D341Med (cell line): Measurements from ENCODE around the gene OTOP1.
"Not testable (repeated sequence)": the region's sequence is repeated elsewhere in the genome, so short reads cannot be mapped to it uniquely, and the experiment has no call there.

Experiments
- DNase-seq: peaks from one replicate; pipeline ENCODE4 v3.0.0; 2012; ENCODE audit warnings: low spot score

OTOP1 gene

GRCh38 chr4:4160956-4161665 is 65.6 kb downstream of the OTOP1 start:
- not testable (repeated sequence) for DNase-seq

GRCh38 chr4:4145622-4146021 is 81.1 kb downstream of the OTOP1 start:
- not testable (repeated sequence) for DNase-seq

- not testable (repeated sequence) for DNase-seq
Measured at GRCh38 chr4:4143376-4143775, 83.4 kb downstream of the OTOP1 start.

- not testable (repeated sequence) for DNase-seq
Measured at GRCh38 chr4:4142679-4143078, 84.0 kb downstream of the OTOP1 start.

- DNase-seq, result not testable (repeated sequence)
Measured at GRCh38 chr4:4141186-4141585, 85.5 kb downstream of the OTOP1 start.
